SU-DHL-6 (cell line): Measurements from ENCODE around the gene SATB1.

ENCODE experiments used
- H2AFZ ChIP-seq: fragments of 200-600 bp; sonication (generic); 2 replicates; pipeline ENCODE4 v1.6.1; 2014; ENCODE audit warnings: low read depth, mild to moderate bottlenecking, moderate library complexity, mixed read lengths, antibody characterized with exemption, low read length; ENCODE audit not compliant: severe bottlenecking
- H3F3A ChIP-seq: fragments of 200-600 bp; shearing (Covaris generic); 2 replicates; pipeline ENCODE4 v1.6.0; 2016; ENCODE audit warnings: antibody characterized with exemption, mild to moderate bottlenecking; ENCODE audit not compliant: insufficient read depth
- H3K27ac ChIP-seq: fragments of 200-600 bp; sonication (generic); 2 replicates; pipeline ENCODE4 v1.5.1; 2016; ENCODE audit warnings: low read depth, mild to moderate bottlenecking, low read length, moderate library complexity, mixed read lengths
- H3K27me3 ChIP-seq: fragments of 200-600 bp; sonication (generic), shearing (Covaris generic); 2 replicates; pipeline ENCODE4 v1.6.0; 2014; ENCODE audit warnings: mild to moderate bottlenecking, low read length
- H3K36me3 ChIP-seq: fragments of 200-600 bp; sonication (generic); 2 replicates; pipeline ENCODE4 v1.6.1; 2014; ENCODE audit warnings: mild to moderate bottlenecking, low read length, mixed read lengths
- H3K4me2 ChIP-seq: fragments of 300-600, 200-600 bp; shearing (Covaris generic), sonication (generic); 2 replicates; pipeline ENCODE4 v1.6.0; 2014; ENCODE audit warnings: low read length, low read depth, mild to moderate bottlenecking; ENCODE audit not compliant: poor library complexity, severe bottlenecking
- H3K4me3 ChIP-seq: fragments of 200-600 bp; sonication (generic); 2 replicates; pipeline ENCODE4 v1.5.1; 2014; ENCODE audit warnings: antibody characterized with exemption, low read length, mild to moderate bottlenecking, mixed read lengths; ENCODE audit not compliant: insufficient read depth, poor library complexity, severe bottlenecking
- H3K79me2 ChIP-seq: fragments of 200-600 bp; sonication (generic); 2 replicates; pipeline ENCODE4 v1.6.1; 2014; ENCODE audit warnings: mild to moderate bottlenecking, low read length, moderate library complexity; ENCODE audit not compliant: insufficient read depth
- H3K9ac ChIP-seq: fragments of 200-600 bp; sonication (generic); 2 replicates; pipeline ENCODE4 v1.7.0; 2014; ENCODE audit warnings: mild to moderate bottlenecking, low read length
- H3K9me2 ChIP-seq: fragments of 200-600 bp; sonication (generic); replicated peaks from 2 replicates; pipeline ENCODE4 v1.6.1; 2014; ENCODE audit warnings: low read length; ENCODE audit not compliant: insufficient read depth
- H3K9me3 ChIP-seq: fragments of 200-600 bp; sonication (generic); 2 replicates; pipeline ENCODE4 v1.6.1; 2014; ENCODE audit warnings: low read length, mixed read lengths; ENCODE audit not compliant: insufficient read depth
- H4K20me1 ChIP-seq: fragments of 200-600 bp; sonication (generic); 2 replicates; pipeline ENCODE4 v1.6.1; 2014; ENCODE audit warnings: low read depth, mild to moderate bottlenecking, antibody characterized with exemption, low read length, moderate library complexity, mixed read lengths
- EZH2phosphoT487 ChIP-seq: fragments of 200-600 bp; sonication (generic), shearing (Covaris generic); conservative IDR thresholded peaks from 2 replicates; pipeline ENCODE4 v1.6.1; 2018; ENCODE audit warnings: mild to moderate bottlenecking, antibody characterized with exemption, low read length, moderate library complexity, mixed read lengths
- TF ChIP-seq, protein P1 (sequence below): fragments of 200-600 bp; sonication (generic); IDR thresholded peaks from one replicate; pipeline ENCODE4 v1.5.1; 2017; ENCODE audit warnings: antibody characterized with exemption, mild to moderate bottlenecking, low read length, moderate library complexity; ENCODE audit not compliant: insufficient read depth, poor library complexity, severe bottlenecking

The SATB1 gene

GRCh38 chr3:18434711-18435110 is 9.6 kb upstream of the SATB1 start:
- Histone ChIP-seq H3K9ac (no peak overlapping the region), H4K20me1 (no peaks in the 10 kb centered on the region), H3K36me3 (no peaks in the 10 kb centered on the region), H3F3A (no peaks in the 10 kb centered on the region), H3K4me3 (no peak overlapping the region), H3K27me3 (no peaks in the 10 kb centered on the region; the same call in 1 of the 2 replicates), H3K79me2 (no peaks in the 10 kb centered on the region), H3K9me2 (no peaks in the 10 kb centered on the region), H2AFZ (no peak overlapping the region), H3K9me3 (no peaks in the 10 kb centered on the region), H3K4me2 (no peak overlapping the region), H3K27ac (no peak overlapping the region)
- no peak for TF ChIP-seq EZH2phosphoT487
- TF ChIP-seq, protein P1, sequence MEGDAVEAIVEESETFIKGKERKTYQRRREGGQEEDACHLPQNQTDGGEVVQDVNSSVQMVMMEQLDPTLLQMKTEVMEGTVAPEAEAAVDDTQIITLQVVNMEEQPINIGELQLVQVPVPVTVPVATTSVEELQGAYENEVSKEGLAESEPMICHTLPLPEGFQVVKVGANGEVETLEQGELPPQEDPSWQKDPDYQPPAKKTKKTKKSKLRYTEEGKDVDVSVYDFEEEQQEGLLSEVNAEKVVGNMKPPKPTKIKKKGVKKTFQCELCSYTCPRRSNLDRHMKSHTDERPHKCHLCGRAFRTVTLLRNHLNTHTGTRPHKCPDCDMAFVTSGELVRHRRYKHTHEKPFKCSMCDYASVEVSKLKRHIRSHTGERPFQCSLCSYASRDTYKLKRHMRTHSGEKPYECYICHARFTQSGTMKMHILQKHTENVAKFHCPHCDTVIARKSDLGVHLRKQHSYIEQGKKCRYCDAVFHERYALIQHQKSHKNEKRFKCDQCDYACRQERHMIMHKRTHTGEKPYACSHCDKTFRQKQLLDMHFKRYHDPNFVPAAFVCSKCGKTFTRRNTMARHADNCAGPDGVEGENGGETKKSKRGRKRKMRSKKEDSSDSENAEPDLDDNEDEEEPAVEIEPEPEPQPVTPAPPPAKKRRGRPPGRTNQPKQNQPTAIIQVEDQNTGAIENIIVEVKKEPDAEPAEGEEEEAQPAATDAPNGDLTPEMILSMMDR: no peak

- H3K9me2 ChIP-seq: no peaks in the 10 kb centered on the region
- no peak overlapping the region for H3K4me2 ChIP-seq
- H3K9me3 ChIP-seq: no peaks in the 10 kb centered on the region
- TF ChIP-seq EZH2phosphoT487: no peak
- TF ChIP-seq, protein P1: no peak
- no peaks in the 10 kb centered on the region for H3K36me3 ChIP-seq
- no peaks in the 10 kb centered on the region; the same call in 1 of the 2 replicates for H3K27me3 ChIP-seq
- H3K9ac ChIP-seq: no peak overlapping the region
- no peak overlapping the region for H3K27ac ChIP-seq
- no peak overlapping the region for H2AFZ ChIP-seq
- H3K4me3 ChIP-seq: no peak overlapping the region
- no peaks in the 10 kb centered on the region for H3F3A ChIP-seq
- H4K20me1 ChIP-seq: no peaks in the 10 kb centered on the region
- H3K79me2 ChIP-seq: no peaks in the 10 kb centered on the region
Measured at GRCh38 chr3:18432752-18433151, 7.6 kb upstream of the SATB1 start.

DNA sequence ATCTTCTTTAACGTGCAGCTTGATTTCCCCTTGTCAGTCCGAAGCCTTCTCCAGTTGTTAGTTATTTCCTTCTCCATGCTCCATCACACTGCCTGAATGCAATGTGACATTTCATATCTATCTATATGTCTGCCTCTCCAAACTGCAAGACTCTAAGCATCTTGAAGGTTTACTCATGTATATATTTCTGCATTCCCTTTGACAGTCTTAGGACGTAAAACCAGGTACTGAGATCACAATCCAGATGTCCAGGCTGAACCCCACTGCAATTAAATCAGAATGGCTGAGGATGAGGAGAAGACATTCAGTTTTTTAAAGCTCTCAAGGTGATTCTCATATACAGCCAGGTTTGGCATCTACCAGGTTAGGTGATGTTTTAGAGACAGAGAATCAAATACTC is 6.1 kb upstream of the SATB1 start:
- Histone ChIP-seq H3K9me3 (no peaks in the 10 kb centered on the region), H3K27me3 (no peaks in the 10 kb centered on the region; the same call in 1 of the 2 replicates), H3F3A (peaks cover 5% of the 10 kb centered on the region), H3K9me2 (no peaks in the 10 kb centered on the region), H3K4me3 (no peak overlapping the region), H3K9ac (no peak overlapping the region), H3K27ac (no peak overlapping the region), H3K79me2 (no peaks in the 10 kb centered on the region), H3K4me2 (no peak overlapping the region), H2AFZ (no peak overlapping the region), H3K36me3 (no peaks in the 10 kb centered on the region), H4K20me1 (0 out of 2 replicates have a peak, but pooled peaks cover 3% of the 10 kb centered on the region)
- no peak for TF ChIP-seq EZH2phosphoT487
- TF ChIP-seq, protein P1: no peak
